CD14-positive monocyte (primary cell): ENCODE data around the gene TSPAN31. TPM values are rescaled to one million over a fixed set of nuclear protein-coding genes. Genes with fewer than 3 reads are reported as not detected.

ENCODE experiments used
- DNase-seq, 3 donors: peaks; one replicate each; pipeline ENCODE4 v3.0.0-alpha.2; 2011 to 2022
- H2AFZ ChIP-seq: 2 replicates; pipeline ENCODE4 v1.6.0; 2012; ENCODE audit warnings: mild to moderate bottlenecking, low read depth, low read length, inconsistent platforms; ENCODE audit not compliant: insufficient read depth, poor library complexity, severe bottlenecking
- H3K27ac ChIP-seq, 2 donors: 1 replicate in 1 of 2; 2 replicates in 1 of 2; pipeline ENCODE4 v1.5.1; 2012 to 2013; ENCODE audit warnings: low read length in 2 of 2, control low read depth in 1 of 2, inconsistent platforms in 1 of 2, low read depth in 1 of 2, mild to moderate bottlenecking in 1 of 2
- H3K27me3 ChIP-seq, 2 donors: one replicate each; pipeline versions ENCODE4 v1.6.0 to v1.6.1; 2011 to 2013; ENCODE audit warnings: low read length in 2 of 2; ENCODE audit not compliant: control insufficient read depth in 2 of 2, insufficient read depth in 2 of 2
- H3K36me3 ChIP-seq, 2 donors: replicated peaks in 1 of 2; 1 replicate in 1 of 2; 2 replicates in 1 of 2; pipeline versions ENCODE4 v1.5.1 to v1.6.1; 2012 to 2013; ENCODE audit warnings: low read length in 2 of 2, control low read depth in 1 of 2, inconsistent platforms in 1 of 2, mild to moderate bottlenecking in 1 of 2; ENCODE audit not compliant: insufficient read depth in 2 of 2, control insufficient read depth in 1 of 2
- H3K4me1 ChIP-seq, 2 donors: 1 replicate in 1 of 2; 2 replicates in 1 of 2; pipeline versions ENCODE4 v1.5.1 to v1.6.1; 2012 to 2013; ENCODE audit warnings: low read length in 2 of 2, control low read depth in 1 of 2, inconsistent platforms in 1 of 2, mild to moderate bottlenecking in 1 of 2, moderate library complexity in 1 of 2; ENCODE audit not compliant: insufficient read depth in 2 of 2, control insufficient read depth in 1 of 2
- H3K4me2 ChIP-seq: replicated peaks from 2 replicates; pipeline ENCODE3; 2012; ENCODE audit warnings: low read length, moderate library complexity, mild to moderate bottlenecking; ENCODE audit not compliant: poor library complexity, severe bottlenecking; ENCODE audit errors: extremely low read depth
- H3K4me3 ChIP-seq, 3 experiments: fragments of 200-600 bp in 1 of 3; sonication (generic) in 1 of 3; replicated peaks in 1 of 3; 1 replicate in 2 of 3; 2 replicates in 1 of 3; pipeline ENCODE4 v1.5.1; 2011 to 2013; ENCODE audit warnings: low read length in 3 of 3, mild to moderate bottlenecking in 3 of 3, control low read depth in 2 of 3, low read depth in 2 of 3, inconsistent platforms in 1 of 3, moderate library complexity in 1 of 3
- H3K79me2 ChIP-seq: 2 replicates; pipeline ENCODE4 v1.6.0; 2012; ENCODE audit warnings: mild to moderate bottlenecking, control low read depth, inconsistent platforms, low read length, moderate library complexity; ENCODE audit not compliant: insufficient read depth
- H3K9ac ChIP-seq: 2 replicates; pipeline ENCODE4 v1.6.0; 2017; ENCODE audit warnings: low read length, mild to moderate bottlenecking; ENCODE audit not compliant: insufficient read depth, poor library complexity, severe bottlenecking
- H3K9me3 ChIP-seq, 2 donors: replicated peaks in 1 of 2; 1 replicate in 1 of 2; 2 replicates in 1 of 2; pipeline versions ENCODE4 v1.5.1 to v1.6.1; 2012 to 2013; ENCODE audit warnings: low read length in 2 of 2, control low read depth in 1 of 2; ENCODE audit not compliant: control insufficient read depth in 1 of 2, insufficient read depth in 1 of 2
- H4K20me1 ChIP-seq: 2 replicates; pipeline ENCODE4 v1.6.0; 2012; ENCODE audit warnings: mild to moderate bottlenecking, low read length, control low read depth, moderate library complexity; ENCODE audit not compliant: insufficient read depth
- H3K27ac Mint-ChIP-seq, 7 donors: one replicate each; pipeline ENCODE4 v1.8.0; 2020; ENCODE audit warnings: mild to moderate bottlenecking in 7 of 7, mixed read lengths in 7 of 7, moderate library complexity in 6 of 7, inconsistent platforms in 2 of 7
- H3K27me3 Mint-ChIP-seq, 3 donors: one replicate each; pipeline ENCODE4 v1.8.0; 2021 to 2022; ENCODE audit warnings: low read depth in 3 of 3, mild to moderate bottlenecking in 3 of 3, mixed read lengths in 3 of 3, moderate library complexity in 3 of 3, inconsistent platforms in 1 of 3
- H3K36me3 Mint-ChIP-seq, 2 donors: one replicate each; pipeline ENCODE4 v1.8.0; 2020; ENCODE audit warnings: mixed read lengths in 2 of 2, inconsistent platforms in 1 of 2, mild to moderate bottlenecking in 1 of 2
- H3K4me1 Mint-ChIP-seq: one replicate; pipeline ENCODE4 v1.8.0; 2020; ENCODE audit warnings: mild to moderate bottlenecking, mixed read lengths
- H3K4me3 Mint-ChIP-seq, 2 donors: one replicate each; pipeline ENCODE4 v1.8.0; 2020; ENCODE audit warnings: mild to moderate bottlenecking in 2 of 2, mixed read lengths in 2 of 2, moderate library complexity in 1 of 2
- H3K9me3 Mint-ChIP-seq, 7 donors: one replicate each; pipeline ENCODE4 v1.8.0; 2020 to 2022; ENCODE audit warnings: mixed read lengths in 7 of 7, mild to moderate bottlenecking in 6 of 7, moderate library complexity in 6 of 7, inconsistent platforms in 2 of 7
- WGBS: methylation state at CpG from one replicate; pipeline ENCODE4 v1.1.5; 2013; ENCODE audit warnings: missing lambda C conversion rate; ENCODE audit not compliant: insufficient coverage; 5-methylcytosine and 5-hydroxymethylcytosine counted together
- intact Hi-C, 2 donors: fragments of 100-400 bp; cut with micrococcal nuclease; formaldehyde crosslinking; loops; one replicate each; pipeline versions ENCODE4 v1.15.0 to v1.15.1; 2023
- polyA plus RNA-seq, 3 donors: library from polyadenylated mRNA; depleted of rRNA in 1 of 3; unstranded in 2 of 3; stranded (reverse) in 1 of 3; fragments of 300-500 nt in 2 of 3; fragments of >200 nt in 1 of 3; fragmentation: Illumina TruSeq in 2 of 3; gene quantifications; 1 replicate in 2 of 3; 2 replicates in 1 of 3; pipeline ENCODE4 v1.2.3, GENCODE V29; 2012 to 2021
- TF ChIP-seq, protein P1 (sequence below): fragments of 200-600 bp; IDR thresholded peaks from one replicate; pipeline ENCODE4 v1.8.0; 2022; ENCODE audit warnings: antibody characterized with exemption, mild to moderate bottlenecking

TSPAN31 gene
- polyA plus RNA-seq, 3 donors, result 20.6 to 48.1 (median 43.0) TPM

DNA sequence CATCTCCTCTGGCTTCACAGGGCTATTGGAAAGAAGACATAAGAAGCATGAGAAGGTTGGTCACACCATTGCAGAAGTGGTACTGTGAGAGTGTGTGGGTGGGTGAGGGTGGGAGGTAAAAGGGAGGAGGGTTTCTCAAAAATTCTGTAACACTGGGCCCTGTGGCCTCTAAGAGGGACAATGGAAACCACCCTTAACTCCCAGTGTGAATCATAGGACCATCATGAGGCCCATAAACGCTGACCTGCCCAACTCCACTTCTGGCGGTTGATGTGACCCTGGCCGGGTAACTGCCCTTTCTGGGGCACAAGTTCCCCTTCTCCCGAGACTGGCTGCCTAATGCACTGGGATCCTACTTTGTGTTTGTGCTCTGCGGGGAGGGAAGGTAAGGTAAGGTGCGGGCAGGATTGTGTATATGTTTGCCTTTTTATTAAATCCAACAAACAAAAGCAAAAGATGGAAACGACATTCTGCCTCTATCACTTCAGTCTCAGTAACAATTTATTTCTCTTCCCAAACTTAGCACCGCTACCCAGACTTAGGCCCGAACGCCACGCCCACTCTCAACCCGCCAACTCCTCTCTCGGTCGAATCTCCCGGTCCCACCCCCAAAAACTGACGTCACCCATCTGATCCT, 26.5 kb downstream of the TSPAN31 start:
- Mint-ChIP-seq H3K9me3 (peaks cover 0 to 12% (median 0%) of the 10 kb centered on the region in 7 donors), H3K4me1 (peaks cover 44% of the 10 kb centered on the region), H3K36me3 (peaks cover 19 to 25% of the 10 kb centered on the region in 2 donors), H3K27ac (peak overlapping the region; percentile 96 to 99 (median 98)), H3K4me3 (peak overlapping the region; percentile 96 to 98), H3K27me3 (peaks cover 17 to 20% (median 19%) of the 10 kb centered on the region in 3 donors)
- TF ChIP-seq, protein P1, sequence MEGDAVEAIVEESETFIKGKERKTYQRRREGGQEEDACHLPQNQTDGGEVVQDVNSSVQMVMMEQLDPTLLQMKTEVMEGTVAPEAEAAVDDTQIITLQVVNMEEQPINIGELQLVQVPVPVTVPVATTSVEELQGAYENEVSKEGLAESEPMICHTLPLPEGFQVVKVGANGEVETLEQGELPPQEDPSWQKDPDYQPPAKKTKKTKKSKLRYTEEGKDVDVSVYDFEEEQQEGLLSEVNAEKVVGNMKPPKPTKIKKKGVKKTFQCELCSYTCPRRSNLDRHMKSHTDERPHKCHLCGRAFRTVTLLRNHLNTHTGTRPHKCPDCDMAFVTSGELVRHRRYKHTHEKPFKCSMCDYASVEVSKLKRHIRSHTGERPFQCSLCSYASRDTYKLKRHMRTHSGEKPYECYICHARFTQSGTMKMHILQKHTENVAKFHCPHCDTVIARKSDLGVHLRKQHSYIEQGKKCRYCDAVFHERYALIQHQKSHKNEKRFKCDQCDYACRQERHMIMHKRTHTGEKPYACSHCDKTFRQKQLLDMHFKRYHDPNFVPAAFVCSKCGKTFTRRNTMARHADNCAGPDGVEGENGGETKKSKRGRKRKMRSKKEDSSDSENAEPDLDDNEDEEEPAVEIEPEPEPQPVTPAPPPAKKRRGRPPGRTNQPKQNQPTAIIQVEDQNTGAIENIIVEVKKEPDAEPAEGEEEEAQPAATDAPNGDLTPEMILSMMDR, result no peak
- H3K27ac ChIP-seq, result peak overlapping the region; percentile 72 to 93
- H3K27me3 ChIP-seq, result peaks cover 11 to 19% of the 10 kb centered on the region in 2 donors
- peak overlapping the region; percentile 97 for H3K4me2 ChIP-seq
- H3K36me3 ChIP-seq, result peaks cover 0 to 6% of the 10 kb centered on the region in 2 donors
- H4K20me1 ChIP-seq, result no peaks in the 10 kb centered on the region
- H2AFZ ChIP-seq, result peak overlapping the region; percentile 99
- 0% methylated on average over 5 of the region's 16 CpGs for WGBS
- intact Hi-C loops, result loop anchor here in 1 of 2 donors (5.0 kb wide), 1 partner anchor 76 kb away; the partner anchor contains the start of gene CTDSP2
- H3K4me3 ChIP-seq, result peak overlapping the region; percentile 77 to 98 (median 82)
- peaks cover 0 to 12% of the 10 kb centered on the region in 2 donors for H3K9me3 ChIP-seq
- peak; percentile 64 to 90 (median 79) for DNase-seq
- peaks cover 44 to 50% of the 10 kb centered on the region in 2 donors for H3K4me1 ChIP-seq
- no peaks in the 10 kb centered on the region for H3K79me2 ChIP-seq
- H3K9ac ChIP-seq, result peak overlapping the region; percentile 69

DNA sequence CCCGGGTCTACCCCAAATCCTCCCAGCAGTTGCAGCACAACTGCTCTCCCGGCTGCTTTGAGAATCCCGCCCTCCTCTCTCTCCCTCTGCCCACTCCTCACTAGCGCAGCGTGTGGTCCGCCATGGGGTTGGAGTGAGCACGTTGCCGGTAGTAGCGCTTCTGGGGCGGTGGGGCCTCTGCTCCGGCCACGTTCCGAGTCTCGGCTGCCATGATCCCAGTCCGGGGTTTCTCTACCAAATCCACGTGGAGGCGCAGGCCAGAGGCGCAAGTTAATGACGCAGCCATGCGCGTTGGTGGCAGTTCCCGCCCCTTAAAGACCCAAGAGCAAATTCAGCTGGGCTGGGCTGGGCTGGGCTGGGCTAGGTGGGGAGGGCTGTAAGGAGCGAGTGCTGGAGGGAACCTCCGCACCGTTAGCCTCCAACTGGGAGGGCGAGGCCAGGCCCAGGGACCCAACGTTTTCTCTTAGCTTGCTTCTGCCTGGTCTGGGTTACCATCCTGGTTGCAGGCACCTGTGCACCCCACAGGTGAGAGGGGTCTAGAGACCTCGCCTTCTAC, 27.1 kb downstream of the TSPAN31 start, which contains the start of gene METTL1:
Gene METTL1, minus strand, starts transcription at position 233 of the 556 bp plus-strand sequence. Its CDS starts 22 bp downstream, at position 211.
- peaks cover 0 to 8% (median 0%) of the 10 kb centered on the region in 7 donors for H3K9me3 Mint-ChIP-seq
- intact Hi-C loops, result loop anchor here in 1 of 2 donors (5.0 kb wide), 1 partner anchor 75 kb away; the partner anchor contains the start of gene CTDSP2

More for the DNA sequence above, 27.1 kb downstream of the TSPAN31 start, which contains the start of gene METTL1:
- H3K4me1 Mint-ChIP-seq, result peaks cover 39% of the 10 kb centered on the region
- Histone ChIP-seq H4K20me1 (no peaks in the 10 kb centered on the region), H3K36me3 (peaks cover 0 to 6% of the 10 kb centered on the region in 2 donors), H3K27me3 (peaks cover 7 to 13% of the 10 kb centered on the region in 2 donors), H3K9ac (peak within 1 kb of the TSS; percentile 69), H2AFZ (peak within 1 kb of the TSS; percentile 99), H3K27ac (peak within 1 kb of the TSS; percentile 72 to 93), H3K4me2 (peak within 1 kb of the TSS; percentile 97), H3K4me1 (peaks cover 38 to 44% of the 10 kb centered on the region in 2 donors), H3K4me3 (peak within 1 kb of the TSS; percentile 77 to 98 (median 82)), H3K9me3 (peaks cover 0 to 6% of the 10 kb centered on the region in 2 donors), H3K79me2 (no peaks in the 10 kb centered on the region)
- H3K27ac Mint-ChIP-seq, result peak within 1 kb of the TSS; percentile 96 to 99 (median 98)
- peaks cover 11 to 14% (median 13%) of the 10 kb centered on the region in 3 donors for H3K27me3 Mint-ChIP-seq
- H3K36me3 Mint-ChIP-seq, result peaks cover 19 to 26% of the 10 kb centered on the region in 2 donors
- peak within 1 kb of the TSS; percentile 96 to 98 for H3K4me3 Mint-ChIP-seq
- peak; percentile 88 to 92 (median 91) for DNase-seq
- WGBS, result under 1% methylated on average over 27 of the region's 28 CpGs
- TF ChIP-seq, protein P1, result no peak
